ENCODE measurements around the gene EZR.

Gene EZR

DNA sequence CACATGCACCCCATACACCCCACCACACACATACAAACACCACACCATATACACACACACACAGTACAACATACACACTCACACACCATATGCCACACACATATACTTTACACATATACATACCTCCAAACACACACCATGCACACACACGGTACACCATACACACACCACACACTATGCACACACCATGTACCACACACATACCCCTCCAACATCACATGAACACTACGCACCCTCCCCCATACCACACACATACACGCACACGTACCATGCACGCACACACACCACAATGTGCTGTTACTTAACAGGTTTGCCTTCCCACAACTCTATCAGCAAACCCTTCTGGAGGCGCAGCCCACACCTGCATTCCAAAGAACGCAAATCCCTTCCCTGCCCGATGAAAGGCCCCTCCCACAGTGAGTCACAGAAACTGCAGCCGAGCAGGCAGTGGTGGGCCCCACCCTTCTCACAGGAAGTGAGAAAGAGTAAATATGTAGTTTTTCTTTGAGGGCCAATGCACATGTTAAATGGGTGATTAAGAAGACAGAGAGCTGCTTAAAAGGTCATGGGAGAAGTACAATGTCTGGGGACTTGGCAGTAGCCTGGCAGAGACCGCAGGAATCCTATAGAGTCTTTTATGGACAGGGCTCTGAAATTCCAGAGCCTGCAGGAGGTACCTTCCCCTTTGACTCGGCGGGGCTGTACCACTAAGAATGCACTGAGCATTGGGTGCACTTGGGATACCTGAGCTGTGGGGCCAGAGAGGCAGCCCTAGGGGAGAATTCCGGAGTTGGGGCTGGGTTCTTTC is 34.1 kb upstream of the EZR start:
- WGBS, 2 experiments (ENCODE audit: insufficient coverage in 2 of 2): 16 to 26% methylated on average over 10 to 11 of the region's 13 CpGs
- H3K4me1 ChIP-seq (ENCODE audit: control insufficient read depth, insufficient read depth, low read length, poor library complexity, severe bottlenecking): peaks cover 64% of the 10 kb centered on the region
- H3K4me3 ChIP-seq (ENCODE audit: extremely low read depth, insufficient read depth, low read length, poor library complexity, severe bottlenecking): no peak overlapping the region
- no peaks in the 10 kb centered on the region for H3K9me3 ChIP-seq (ENCODE audit: control insufficient read depth, low read length)
- H3K36me3 ChIP-seq (ENCODE audit: control insufficient read depth, insufficient read depth, low read length): no peaks in the 10 kb centered on the region
- H3K27ac ChIP-seq (ENCODE audit: low read depth, low read length, severe bottlenecking): peak overlapping the region; percentile 95

DNA sequence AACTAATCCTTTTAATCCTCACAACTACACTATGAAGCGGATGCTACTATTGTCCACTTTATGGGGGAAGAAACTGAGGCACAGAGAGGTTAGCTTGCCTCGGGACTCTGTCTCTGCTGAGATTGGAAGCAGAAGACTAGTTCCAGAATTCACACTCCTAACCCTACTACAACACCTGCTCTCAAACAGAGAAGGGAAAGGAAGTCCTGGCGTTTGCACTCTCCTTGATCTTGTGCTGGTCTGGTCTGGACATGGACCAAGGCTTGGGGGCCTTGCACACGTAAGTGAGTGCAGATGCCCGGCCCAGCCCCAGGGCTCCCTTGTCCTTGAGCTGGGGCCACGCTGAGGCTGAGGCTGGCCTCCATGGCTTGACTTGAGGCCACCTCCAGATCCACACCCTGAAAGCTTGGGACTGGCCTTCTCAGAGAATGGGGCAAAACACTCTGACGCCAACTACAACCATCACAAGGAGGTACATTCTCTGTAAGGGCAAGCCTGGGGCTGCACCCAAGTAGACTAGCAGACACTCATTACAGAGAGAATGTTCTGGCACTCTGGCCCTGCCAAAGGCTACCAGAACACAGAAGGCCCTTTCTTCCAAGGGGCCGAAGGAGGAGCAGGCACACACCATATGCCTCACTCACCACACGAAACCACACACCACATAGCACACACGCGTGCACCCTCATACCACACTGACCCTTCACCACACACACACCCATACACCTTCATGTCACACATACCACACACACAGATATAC is 33.3 kb upstream of the EZR start:
- 88 to 95% methylated on average over 8 to 9 of the region's 11 CpGs for WGBS, 2 experiments (ENCODE audit: insufficient coverage in 2 of 2)
- H3K9me3 ChIP-seq (ENCODE audit: control insufficient read depth, low read length): no peaks in the 10 kb centered on the region
- H3K27ac ChIP-seq (ENCODE audit: low read depth, low read length, severe bottlenecking): peak overlapping the region; percentile 95
- no peak overlapping the region for H3K4me3 ChIP-seq (ENCODE audit: extremely low read depth, insufficient read depth, low read length, poor library complexity, severe bottlenecking)
- H3K4me1 ChIP-seq (ENCODE audit: control insufficient read depth, insufficient read depth, low read length, poor library complexity, severe bottlenecking): peaks cover 61% of the 10 kb centered on the region
- no peaks in the 10 kb centered on the region for H3K36me3 ChIP-seq (ENCODE audit: control insufficient read depth, insufficient read depth, low read length)

- Histone ChIP-seq H3K4me1 (ENCODE audit: control insufficient read depth, insufficient read depth, low read length, poor library complexity, severe bottlenecking) (peaks cover 55% of the 10 kb centered on the region), H3K36me3 (ENCODE audit: control insufficient read depth, insufficient read depth, low read length) (no peaks in the 10 kb centered on the region), H3K9me3 (ENCODE audit: control insufficient read depth, low read length) (no peaks in the 10 kb centered on the region), H3K27ac (ENCODE audit: low read depth, low read length, severe bottlenecking) (peak overlapping the region; percentile 71), H3K4me3 (ENCODE audit: extremely low read depth, insufficient read depth, low read length, poor library complexity, severe bottlenecking) (no peak overlapping the region)
Observed at GRCh38 chr6:158850807-158851115, 31.6 kb upstream of the EZR start.

- 66 to 70% methylated on average over 8 of the region's 9 CpGs for WGBS, 2 experiments (ENCODE audit: insufficient coverage in 2 of 2)
- H3K27ac ChIP-seq (ENCODE audit: low read depth, low read length, severe bottlenecking): peak overlapping the region; percentile 71
- no peaks in the 10 kb centered on the region for H3K9me3 ChIP-seq (ENCODE audit: control insufficient read depth, low read length)
- H3K4me3 ChIP-seq (ENCODE audit: extremely low read depth, insufficient read depth, low read length, poor library complexity, severe bottlenecking): no peak overlapping the region
- H3K36me3 ChIP-seq (ENCODE audit: control insufficient read depth, insufficient read depth, low read length): no peaks in the 10 kb centered on the region
- peaks cover 55% of the 10 kb centered on the region for H3K4me1 ChIP-seq (ENCODE audit: control insufficient read depth, insufficient read depth, low read length, poor library complexity, severe bottlenecking)
Observed at GRCh38 chr6:158849899-158850806, 31.0 kb upstream of the EZR start.

- Histone ChIP-seq H3K4me1 (ENCODE audit: control insufficient read depth, insufficient read depth, low read length, poor library complexity, severe bottlenecking) (peaks cover 39% of the 10 kb centered on the region), H3K9me3 (ENCODE audit: control insufficient read depth, low read length) (no peaks in the 10 kb centered on the region), H3K27ac (ENCODE audit: low read depth, low read length, severe bottlenecking) (no peak overlapping the region), H3K4me3 (ENCODE audit: extremely low read depth, insufficient read depth, low read length, poor library complexity, severe bottlenecking) (no peak overlapping the region), H3K36me3 (ENCODE audit: control insufficient read depth, insufficient read depth, low read length) (no peaks in the 10 kb centered on the region)
- WGBS, 2 experiments (ENCODE audit: insufficient coverage in 2 of 2): 95 to 100% methylated on average over 2 of the region's 7 CpGs
Observed at GRCh38 chr6:158848490-158848895, 29.3 kb upstream of the EZR start.

DNA sequence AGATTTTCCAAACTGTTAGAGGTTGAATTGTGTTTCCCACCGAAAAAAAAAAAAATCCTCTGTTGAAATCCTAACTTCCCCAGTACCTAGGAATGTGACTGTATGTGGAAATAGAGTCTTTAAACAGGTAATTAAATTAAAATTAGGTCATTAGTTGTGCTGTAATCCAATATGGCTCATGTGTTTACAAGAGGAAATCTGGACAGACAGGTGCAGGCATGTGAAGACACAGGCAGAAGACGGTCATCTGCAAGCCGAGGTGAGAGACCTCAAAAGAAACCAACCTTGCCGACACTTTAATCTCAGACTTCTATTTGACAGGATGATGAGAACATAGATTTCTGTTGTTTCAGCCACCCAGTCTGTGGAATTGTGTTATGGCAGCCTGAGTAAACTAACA is 28.6 kb upstream of the EZR start:
- Histone ChIP-seq H3K9me3 (ENCODE audit: control insufficient read depth, low read length) (no peaks in the 10 kb centered on the region), H3K4me1 (ENCODE audit: control insufficient read depth, insufficient read depth, low read length, poor library complexity, severe bottlenecking) (peaks cover 32% of the 10 kb centered on the region), H3K36me3 (ENCODE audit: control insufficient read depth, insufficient read depth, low read length) (no peaks in the 10 kb centered on the region), H3K27ac (ENCODE audit: low read depth, low read length, severe bottlenecking) (no peak overlapping the region), H3K4me3 (ENCODE audit: extremely low read depth, insufficient read depth, low read length, poor library complexity, severe bottlenecking) (no peak overlapping the region)
- 87 to 100% methylated on average over 2 to 3 of the region's 4 CpGs for WGBS, 2 experiments (ENCODE audit: insufficient coverage in 2 of 2)

GRCh38 chr6:158847012-158847529 is 27.9 kb upstream of the EZR start:
- H3K36me3 ChIP-seq (ENCODE audit: control insufficient read depth, insufficient read depth, low read length): no peaks in the 10 kb centered on the region
- no peaks in the 10 kb centered on the region for H3K9me3 ChIP-seq (ENCODE audit: control insufficient read depth, low read length)
- H3K27ac ChIP-seq (ENCODE audit: low read depth, low read length, severe bottlenecking): no peak overlapping the region
- H3K4me1 ChIP-seq (ENCODE audit: control insufficient read depth, insufficient read depth, low read length, poor library complexity, severe bottlenecking): peaks cover 25% of the 10 kb centered on the region
- no peak overlapping the region for H3K4me3 ChIP-seq (ENCODE audit: extremely low read depth, insufficient read depth, low read length, poor library complexity, severe bottlenecking)
- WGBS, 2 experiments (ENCODE audit: insufficient coverage in 2 of 2): 87 to 91% methylated on average over 5 to 8 of the region's 11 CpGs

- Histone ChIP-seq H3K36me3 (ENCODE audit: control insufficient read depth, insufficient read depth, low read length) (no peaks in the 10 kb centered on the region), H3K27ac (ENCODE audit: low read depth, low read length, severe bottlenecking) (no peak overlapping the region), H3K9me3 (ENCODE audit: control insufficient read depth, low read length) (no peaks in the 10 kb centered on the region), H3K4me1 (ENCODE audit: control insufficient read depth, insufficient read depth, low read length, poor library complexity, severe bottlenecking) (no peaks in the 10 kb centered on the region), H3K4me3 (ENCODE audit: extremely low read depth, insufficient read depth, low read length, poor library complexity, severe bottlenecking) (no peak overlapping the region)
- WGBS, 2 experiments (ENCODE audit: insufficient coverage in 2 of 2): 92 to 99% methylated on average over 6 to 7 of the region's 10 CpGs
Observed at GRCh38 chr6:158843751-158844683, 24.8 kb upstream of the EZR start.

DNA sequence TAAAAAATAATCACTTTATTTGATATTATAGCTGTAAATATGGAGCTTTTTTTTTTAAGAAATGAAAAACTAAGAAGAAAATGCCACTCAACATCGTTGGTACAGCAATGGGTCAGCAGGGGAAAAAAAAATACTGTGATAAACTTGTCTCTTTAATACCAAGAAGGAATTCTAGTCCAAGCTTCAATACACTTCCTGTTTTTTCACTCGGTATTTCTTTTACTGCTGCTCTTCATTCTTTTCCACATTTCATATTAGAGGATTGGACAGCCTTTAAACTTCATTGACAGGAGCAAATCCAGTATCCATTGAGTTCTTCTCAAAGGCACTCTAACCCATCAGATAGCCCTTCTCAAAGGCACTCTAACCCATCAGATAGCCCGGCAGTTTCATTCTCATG is 22.2 kb upstream of the EZR start:
- no peaks in the 10 kb centered on the region for H3K9me3 ChIP-seq (ENCODE audit: control insufficient read depth, low read length)
- no peak overlapping the region for H3K4me3 ChIP-seq (ENCODE audit: extremely low read depth, insufficient read depth, low read length, poor library complexity, severe bottlenecking)
- 73 to 88% methylated on average over 1 of the region's 3 CpGs for WGBS, 2 experiments (ENCODE audit: insufficient coverage in 2 of 2)
- no peaks in the 10 kb centered on the region for H3K36me3 ChIP-seq (ENCODE audit: control insufficient read depth, insufficient read depth, low read length)
- no peak overlapping the region for H3K27ac ChIP-seq (ENCODE audit: low read depth, low read length, severe bottlenecking)
- H3K4me1 ChIP-seq (ENCODE audit: control insufficient read depth, insufficient read depth, low read length, poor library complexity, severe bottlenecking): peaks cover 7% of the 10 kb centered on the region

DNA sequence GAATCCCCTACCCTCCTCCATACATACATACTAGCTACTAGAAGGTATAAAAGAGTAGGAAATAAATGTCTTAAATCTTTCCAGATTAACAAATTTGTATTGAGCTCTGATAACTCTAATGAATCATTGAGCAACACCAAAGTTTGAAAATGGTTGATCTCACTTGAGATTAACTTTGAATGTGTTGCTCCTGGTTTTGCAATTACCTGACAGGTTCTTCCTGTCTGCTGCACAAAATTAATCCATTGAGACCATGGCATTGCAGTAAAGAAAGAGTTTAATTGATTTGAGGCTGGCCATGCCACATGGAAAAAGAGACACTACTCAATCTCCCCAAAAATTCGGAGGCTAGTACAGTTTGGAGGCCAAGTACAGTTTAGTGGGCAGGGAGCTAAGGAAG is 21.3 kb upstream of the EZR start:
- no CpG with 5 or more reads among the region's 1 CpG for WGBS, 2 experiments (ENCODE audit: insufficient coverage in 2 of 2)
- H3K4me3 ChIP-seq (ENCODE audit: extremely low read depth, insufficient read depth, low read length, poor library complexity, severe bottlenecking): no peak overlapping the region
- no peaks in the 10 kb centered on the region for H3K36me3 ChIP-seq (ENCODE audit: control insufficient read depth, insufficient read depth, low read length)
- H3K9me3 ChIP-seq (ENCODE audit: control insufficient read depth, low read length): no peaks in the 10 kb centered on the region
- H3K27ac ChIP-seq (ENCODE audit: low read depth, low read length, severe bottlenecking): no peak overlapping the region
- peaks cover 9% of the 10 kb centered on the region for H3K4me1 ChIP-seq (ENCODE audit: control insufficient read depth, insufficient read depth, low read length, poor library complexity, severe bottlenecking)
